PC-3 (cell line): ENCODE data around the gene GTF2F2. TPM values are rescaled to one million over a fixed set of nuclear protein-coding genes. Genes with fewer than 3 reads are reported as not detected.

Source experiments
- ATAC-seq: fragments of 200-7000 bp; cut with Tn5 transposase; 2 replicates; pipeline ENCODE4 v1.9.1; 2020; ENCODE audit warnings: mild to moderate bottlenecking, moderate library complexity
- BruUV-seq: library from RNA; stranded (reverse); fragments of 400-500 nt; replicated peaks from 2 replicates; lab custom pipeline; 2021; lab: Mats Ljungman, UMichigan
- CTCF ChIA-PET: fragments of 300-600 bp; sonication (Branson Sonifier 250); formaldehyde crosslinking; loops from one replicate; lab custom pipeline; 2022; ENCODE audit warnings: antibody characterized with exemption; lab: Charles Lee
- POLR2A ChIA-PET: fragments of 300-600 bp; sonication (Branson Sonifier 250); formaldehyde crosslinking; loops from one replicate; lab custom pipeline; 2022; ENCODE audit warnings: antibody characterized with exemption; ENCODE audit not compliant: unreplicated experiment; lab: Charles Lee
- DNase-seq: peaks from one replicate; pipeline ENCODE4 v3.0.0-alpha.2; 2015
- H2AFZ ChIP-seq: fragments of 300-600 bp; sonication (generic); 2 replicates; pipeline ENCODE4 v1.6.0; 2016; ENCODE audit warnings: antibody characterized with exemption, low read length
- H3F3A ChIP-seq: fragments of 300-600 bp; sonication (generic); one replicate; pipeline ENCODE4 v1.6.0; 2017; ENCODE audit warnings: antibody characterized with exemption, low read length, control low read depth, mild to moderate bottlenecking; ENCODE audit not compliant: unreplicated experiment
- H3K27ac ChIP-seq: fragments of 300-600 bp; sonication (generic); 2 replicates; pipeline ENCODE4 v1.5.1; 2016; ENCODE audit warnings: mild to moderate bottlenecking, low read length
- H3K27me3 ChIP-seq: fragments of 300-600 bp; sonication (generic); 2 replicates; pipeline ENCODE4 v1.6.1; 2016; ENCODE audit warnings: low read length, mixed read lengths
- H3K36me3 ChIP-seq: fragments of 300-600 bp; sonication (generic); 2 replicates; pipeline ENCODE4 v1.6.1; 2016; ENCODE audit warnings: low read depth, mixed run types, low read length, mixed read lengths
- H3K4me1 ChIP-seq: fragments of 300-600 bp; sonication (generic); 2 replicates; pipeline ENCODE4 v1.5.1; 2016; ENCODE audit warnings: low read length; ENCODE audit not compliant: insufficient read depth
- H3K4me2 ChIP-seq: fragments of 300-600 bp; sonication (generic); 2 replicates; pipeline ENCODE4 v1.6.0; 2016; ENCODE audit warnings: low read length
- H3K4me3 ChIP-seq: fragments of 300-600 bp; sonication (generic); 2 replicates; pipeline ENCODE4 v1.5.1; 2016; ENCODE audit warnings: mild to moderate bottlenecking, low read length, mixed read lengths
- H3K79me2 ChIP-seq: fragments of 300-600 bp; sonication (generic); 2 replicates; pipeline ENCODE4 v1.6.1; 2017; ENCODE audit warnings: low read length, mixed read lengths
- H3K9ac ChIP-seq: fragments of 300-600 bp; sonication (generic); 2 replicates; pipeline ENCODE4 v1.6.0; 2016; ENCODE audit warnings: mild to moderate bottlenecking, low read length
- H3K9me2 ChIP-seq: fragments of 300-600 bp; sonication (generic); replicated peaks from 2 replicates; pipeline ENCODE4 v1.6.1; 2016; ENCODE audit warnings: mixed run types, low read length, mixed read lengths
- H3K9me3 ChIP-seq: fragments of 300-600 bp; sonication (generic); 2 replicates; pipeline ENCODE4 v1.6.1; 2016; ENCODE audit warnings: low read length, mixed read lengths
- H4K20me1 ChIP-seq: fragments of 300-600 bp; sonication (generic); 2 replicates; pipeline ENCODE4 v1.6.1; 2016; ENCODE audit warnings: low read length, mixed read lengths
- CTCF ChIP-seq: fragments of 300-600 bp; sonication (generic); conservative IDR thresholded peaks from 2 replicates; pipeline ENCODE4 v1.5.1; 2017; ENCODE audit warnings: antibody characterized with exemption, low read depth, mild to moderate bottlenecking, low read length
- EZH2 ChIP-seq: fragments of 300-600 bp; sonication (generic); IDR thresholded peaks from one replicate; pipeline ENCODE4 v1.6.1; 2017; ENCODE audit warnings: antibody characterized with exemption, mild to moderate bottlenecking, low read length; ENCODE audit not compliant: unreplicated experiment
- EZH2phosphoT487 ChIP-seq: fragments of 300-600 bp; sonication (generic); IDR thresholded peaks from 2 replicates; pipeline ENCODE4 v1.6.1; 2018; ENCODE audit warnings: mild to moderate bottlenecking, antibody characterized with exemption, low read length, borderline replicate concordance
- intact Hi-C: fragments of 100-400 bp; cut with micrococcal nuclease; formaldehyde crosslinking; loops from 2 replicates; pipeline ENCODE4 v1.9.0; 2023
- total RNA-seq: library from RNA; depleted of rRNA; stranded (reverse); fragments of >200 nt; gene quantifications from 2 replicates; pipeline ENCODE4 v1.2.3, GENCODE V29; 2014

Gene GTF2F2
- total RNA-seq, 1 experiment from 2014 or later, result 28.3 TPM

DNA sequence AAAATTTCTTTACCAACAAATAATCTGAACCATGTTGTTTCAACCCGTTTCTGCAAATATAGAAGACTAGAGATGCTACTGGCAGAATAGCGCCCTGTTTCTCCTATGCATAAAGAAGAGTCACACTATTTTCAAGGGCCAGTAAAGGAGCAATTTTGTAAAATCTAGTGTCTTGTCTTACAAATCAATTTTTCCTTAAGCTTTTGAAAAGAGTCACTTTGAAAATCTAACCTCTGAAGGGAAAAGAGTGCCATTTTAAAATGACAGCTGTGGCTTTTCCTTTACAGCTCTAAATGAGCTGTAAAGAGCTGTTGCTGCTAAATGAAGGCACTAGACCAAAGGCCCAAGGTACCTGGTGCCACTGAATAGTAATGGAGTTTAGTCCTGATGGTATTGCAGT, 16.9 kb upstream of the GTF2F2 start:
- no peak overlapping the region for H3K9ac ChIP-seq
- H3K4me3 ChIP-seq, result no peak overlapping the region
- no peaks in the 10 kb centered on the region for H3K9me2 ChIP-seq
- no peak overlapping the region for H3K27ac ChIP-seq
- no peaks in the 10 kb centered on the region for H4K20me1 ChIP-seq
- intact Hi-C loops, result no loop called here
- H3K4me2 ChIP-seq, result no peak overlapping the region
- no peak overlapping the region for H2AFZ ChIP-seq
- POLR2A ChIA-PET, result interaction anchor here (0.7 kb wide), 1 partner anchor 1257 kb away, joined by 18 read pairs; no protein-coding TSS in a partner anchor
- CTCF ChIA-PET, result no interaction called here
- H3K27me3 ChIP-seq, result no peaks in the 10 kb centered on the region
- TF ChIP-seq EZH2 (no peak), EZH2phosphoT487 (no peak), CTCF (no peak)
- ATAC-seq (no peak), DNase-seq (no peak)
- H3K4me1 ChIP-seq, result no peaks in the 10 kb centered on the region
- no peaks in the 10 kb centered on the region for H3K79me2 ChIP-seq
- H3F3A ChIP-seq, result no peaks in the 10 kb centered on the region
- BruUV-seq, result no TSS peak
- no peaks in the 10 kb centered on the region for H3K36me3 ChIP-seq
- H3K9me3 ChIP-seq, result no peaks in the 10 kb centered on the region

DNA sequence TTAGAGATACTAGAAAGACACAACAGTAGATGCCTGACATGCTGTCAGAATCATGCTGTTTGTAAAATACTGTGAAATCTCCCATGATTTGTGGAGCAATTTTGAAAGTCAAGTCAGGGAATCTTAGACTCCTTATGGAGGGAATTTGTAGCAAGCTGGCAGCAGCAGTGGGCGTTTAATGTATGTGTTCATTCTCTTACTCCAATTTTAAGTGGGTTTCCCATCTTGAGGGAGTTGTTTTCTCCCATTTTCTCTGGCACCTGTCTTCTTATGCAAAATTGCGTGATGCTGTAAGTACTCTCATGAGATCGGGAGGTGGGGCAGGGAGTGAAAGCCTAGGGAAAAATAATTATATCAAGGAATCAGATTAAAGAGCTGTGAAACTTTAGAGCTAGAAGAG, 16.0 kb upstream of the GTF2F2 start:
- ChIA-PET POLR2A (interaction anchor here (0.7 kb wide), 1 partner anchor 1256 kb away, joined by 18 read pairs; no protein-coding TSS in a partner anchor), CTCF (no interaction called here)
- intact Hi-C loops, result no loop called here
- no peak overlapping the region for H3K27ac ChIP-seq
- no peaks in the 10 kb centered on the region for H3K9me3 ChIP-seq
- no peaks in the 10 kb centered on the region for H3K9me2 ChIP-seq
- DNase-seq (no peak), ATAC-seq (no peak)
- no TSS peak for BruUV-seq
- no peaks in the 10 kb centered on the region for H3K27me3 ChIP-seq
- no peak overlapping the region for H3K9ac ChIP-seq
- H3K4me3 ChIP-seq, result no peak overlapping the region
- H3K36me3 ChIP-seq, result no peaks in the 10 kb centered on the region
- TF ChIP-seq CTCF (no peak), EZH2 (no peak), EZH2phosphoT487 (no peak)
- no peaks in the 10 kb centered on the region for H3K79me2 ChIP-seq
- H3F3A ChIP-seq, result no peaks in the 10 kb centered on the region
- no peaks in the 10 kb centered on the region for H4K20me1 ChIP-seq
- H3K4me1 ChIP-seq, result no peaks in the 10 kb centered on the region
- H3K4me2 ChIP-seq, result no peak overlapping the region
- no peak overlapping the region for H2AFZ ChIP-seq

- CTCF ChIA-PET, result interaction anchor here (0.6 kb wide), 1 partner anchor 64 kb away, joined by 5 read pairs; no protein-coding TSS in a partner anchor
- intact Hi-C loops, result no loop called here
- no TSS peak for BruUV-seq
- POLR2A ChIA-PET, result no interaction called here
- H3F3A ChIP-seq, result no peaks in the 10 kb centered on the region
- no peak overlapping the region for H2AFZ ChIP-seq
- DNase-seq (no peak), ATAC-seq (no peak)
- TF ChIP-seq EZH2phosphoT487 (no peak), CTCF (no peak), EZH2 (no peak)
- H3K9me3 ChIP-seq, result no peaks in the 10 kb centered on the region
- H4K20me1 ChIP-seq, result no peaks in the 10 kb centered on the region
- H3K27ac ChIP-seq, result no peak overlapping the region
- H3K9me2 ChIP-seq, result no peaks in the 10 kb centered on the region
- no peaks in the 10 kb centered on the region for H3K4me1 ChIP-seq
- H3K4me3 ChIP-seq, result no peak overlapping the region
- no peaks in the 10 kb centered on the region for H3K27me3 ChIP-seq
- no peaks in the 10 kb centered on the region for H3K36me3 ChIP-seq
- H3K4me2 ChIP-seq, result no peak overlapping the region
- no peaks in the 10 kb centered on the region for H3K79me2 ChIP-seq
- no peak overlapping the region for H3K9ac ChIP-seq
Measured at GRCh38 chr13:45105895-45106294, 14.4 kb upstream of the GTF2F2 start.
